Parietal lobe (tissue), 2 donors: ENCODE results near the gene C11orf52. TPM values are rescaled to one million over a fixed set of nuclear protein-coding genes. Genes with fewer than 3 reads are reported as not detected.

Experiments
- small RNA-seq: library from RNA; depleted of rRNA; stranded (forward); fragments of <200 nt; gene quantifications from one replicate; pipeline ENCODE3, GENCODE V24; 2014; ENCODE audit warnings: low replicate concordance
- total RNA-seq: library from RNA; depleted of rRNA; stranded (reverse); fragments of >200 nt; gene quantifications from one replicate; pipeline ENCODE4 v1.2.3, GENCODE V29; 2014

C11orf52 gene
- not detected for total RNA-seq

GRCh38 chr11:111918390-111919256 is at the start of gene C11orf52:
Gene C11orf52, plus strand, starts transcription at chr11:111918913. Its CDS starts 60 bp downstream, at chr11:111918973.

GRCh38 chr11:111870886-111871692 is 47.6 kb upstream of the C11orf52 start, which contains the start of gene ALG9:
Gene ALG9, minus strand, starts transcription at chr11:111871581. Its CDS starts 99 bp downstream, at chr11:111871482.

GRCh38 chr11:111878849-111879636 is 39.7 kb upstream of the C11orf52 start, which contains the start of the genes CFAP68 and FDXACB1:
Gene CFAP68, plus strand, starts transcription at chr11:111879541. Its CDS starts 20 bp downstream, at chr11:111879561.
Gene FDXACB1, minus strand, starts transcription at chr11:111879165. Its CDS starts 33 bp downstream, at chr11:111879132.

GRCh38 chr11:111911563-111912401 is 6.9 kb upstream of the C11orf52 start, which contains the start of gene CRYAB:
Gene CRYAB, minus strand, starts transcription at chr11:111911770. Its CDS starts 46 bp downstream, at chr11:111911724.

GRCh38 chr11:111912535-111912934 is 6.2 kb upstream of the C11orf52 start, which contains the start of gene HSPB2:
Gene HSPB2, plus strand, starts transcription at chr11:111912734. Its CDS starts 96 bp downstream, at chr11:111912830.

Small RNA genes within 50 kb of the gene (small RNA-seq; reads per million reads assigned to genes)
- gene C11orf52 = not detected
- gene RNA5SP351 = not detected
- not detected for gene RPL37AP8

Other genes with a start within 250 kb of the C11orf52 start
- 24.4 TPM for gene PPP2R1B, start 152.5 kb upstream of the C11orf52 start, total RNA-seq
- gene ALG9, start 47.3 kb upstream of the C11orf52 start, total RNA-seq = 113 TPM
- 8.1 TPM for gene FDXACB1, start 39.7 kb upstream of the C11orf52 start, total RNA-seq
- gene CFAP68, start 39.4 kb upstream of the C11orf52 start, total RNA-seq = 14.1 TPM
- gene CRYAB, start 7.1 kb upstream of the C11orf52 start, total RNA-seq = 16.0 TPM
- not detected for gene HSPB2, start 6.2 kb upstream of the C11orf52 start, total RNA-seq
- 83.6 TPM for gene DIXDC1, start 18.4 kb downstream of the C11orf52 start, total RNA-seq
- gene DLAT, start 106.5 kb downstream of the C11orf52 start, total RNA-seq = 36.9 TPM
- gene PIH1D2, start 155.1 kb downstream of the C11orf52 start, total RNA-seq = 2.2 TPM
- gene NKAPD1, start 155.4 kb downstream of the C11orf52 start, total RNA-seq = 32.2 TPM
- gene TIMM8B, start 167.8 kb downstream of the C11orf52 start, total RNA-seq = 48.8 TPM
- 67.0 TPM for gene SDHD, start 168.0 kb downstream of the C11orf52 start, total RNA-seq
- not detected for gene IL18, start 245.2 kb downstream of the C11orf52 start, total RNA-seq
- gene TEX12, start 248.5 kb downstream of the C11orf52 start, total RNA-seq = 2.2 TPM